Liver (tissue), 3 donors: ENCODE results near the gene IGF2R.

Experiments used
- CTCF ChIP-seq: fragments of 150-350 bp; IDR thresholded peaks from 2 replicates; pipeline ENCODE4 v1.5.1; 2017; ENCODE audit warnings: improper control_type of control experiment, low read depth, low read length; ENCODE audit not compliant: missing input control
- FOXA1 ChIP-seq: IDR thresholded peaks from 2 replicates; pipeline ENCODE4 v1.6.1; 2016; ENCODE audit warnings: antibody characterized with exemption
- GABPA ChIP-seq, 2 donors: IDR thresholded peaks in 1 of 2; conservative IDR thresholded peaks in 1 of 2; 2 replicates each; pipeline ENCODE4 v1.6.1; 2016; ENCODE audit warnings: antibody characterized with exemption in 2 of 2, mild to moderate bottlenecking in 1 of 2, moderate library complexity in 1 of 2
- HNF4A ChIP-seq, 2 donors: conservative IDR thresholded peaks; 2 replicates each; pipeline ENCODE4 v1.6.1; 2016; ENCODE audit warnings: antibody characterized with exemption in 2 of 2, mild to moderate bottlenecking in 2 of 2
- HNF4G ChIP-seq: IDR thresholded peaks from 2 replicates; pipeline ENCODE4 v1.6.1; 2016; ENCODE audit warnings: antibody characterized with exemption
- MAX ChIP-seq: IDR thresholded peaks from 2 replicates; pipeline ENCODE4 v1.6.1; 2016; ENCODE audit warnings: antibody characterized with exemption
- RAD21 ChIP-seq, 2 donors: IDR thresholded peaks; 2 replicates each; pipeline ENCODE4 v1.6.1; 2016; ENCODE audit warnings: antibody characterized with exemption in 2 of 2, mild to moderate bottlenecking in 2 of 2
- RXRA ChIP-seq, 2 donors: IDR thresholded peaks; 2 replicates each; pipeline ENCODE4 v1.6.1; 2017 to 2018; ENCODE audit warnings: antibody characterized with exemption in 2 of 2, mild to moderate bottlenecking in 1 of 2
- TAF1 ChIP-seq: conservative IDR thresholded peaks from 2 replicates; pipeline ENCODE4 v1.6.1; 2016; ENCODE audit warnings: antibody characterized with exemption, mild to moderate bottlenecking
- YY1 ChIP-seq: IDR thresholded peaks from 2 replicates; pipeline ENCODE4 v1.6.1; 2016; ENCODE audit warnings: antibody characterized with exemption, mild to moderate bottlenecking
- TF ChIP-seq, protein P1 (sequence below): IDR thresholded peaks from 2 replicates; pipeline ENCODE4 v1.6.1; 2016; ENCODE audit warnings: antibody characterized with exemption, mild to moderate bottlenecking
- donor health status: healthy.
- donor health status: healthy.

DNA sequence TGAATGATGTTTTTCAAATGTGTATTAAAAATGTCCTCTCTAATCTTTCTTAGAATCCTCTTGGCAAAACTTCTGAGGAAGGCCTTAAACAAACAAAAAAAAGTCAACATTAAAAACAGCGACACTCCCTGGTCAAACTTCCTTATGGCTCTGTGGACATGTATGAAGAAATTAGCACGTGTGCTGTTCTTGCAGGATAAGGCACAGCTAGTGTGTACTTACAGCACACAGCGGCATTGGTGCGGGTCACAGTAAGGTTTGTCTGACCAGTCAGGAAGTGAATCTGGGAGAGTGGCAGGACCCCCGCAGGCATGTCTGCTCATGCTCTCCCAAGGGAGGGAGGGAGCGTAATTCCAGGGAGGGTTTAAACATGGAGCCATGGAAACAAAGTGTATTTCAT is 191.6 kb downstream of the IGF2R start:
- TF ChIP-seq, protein P1, sequence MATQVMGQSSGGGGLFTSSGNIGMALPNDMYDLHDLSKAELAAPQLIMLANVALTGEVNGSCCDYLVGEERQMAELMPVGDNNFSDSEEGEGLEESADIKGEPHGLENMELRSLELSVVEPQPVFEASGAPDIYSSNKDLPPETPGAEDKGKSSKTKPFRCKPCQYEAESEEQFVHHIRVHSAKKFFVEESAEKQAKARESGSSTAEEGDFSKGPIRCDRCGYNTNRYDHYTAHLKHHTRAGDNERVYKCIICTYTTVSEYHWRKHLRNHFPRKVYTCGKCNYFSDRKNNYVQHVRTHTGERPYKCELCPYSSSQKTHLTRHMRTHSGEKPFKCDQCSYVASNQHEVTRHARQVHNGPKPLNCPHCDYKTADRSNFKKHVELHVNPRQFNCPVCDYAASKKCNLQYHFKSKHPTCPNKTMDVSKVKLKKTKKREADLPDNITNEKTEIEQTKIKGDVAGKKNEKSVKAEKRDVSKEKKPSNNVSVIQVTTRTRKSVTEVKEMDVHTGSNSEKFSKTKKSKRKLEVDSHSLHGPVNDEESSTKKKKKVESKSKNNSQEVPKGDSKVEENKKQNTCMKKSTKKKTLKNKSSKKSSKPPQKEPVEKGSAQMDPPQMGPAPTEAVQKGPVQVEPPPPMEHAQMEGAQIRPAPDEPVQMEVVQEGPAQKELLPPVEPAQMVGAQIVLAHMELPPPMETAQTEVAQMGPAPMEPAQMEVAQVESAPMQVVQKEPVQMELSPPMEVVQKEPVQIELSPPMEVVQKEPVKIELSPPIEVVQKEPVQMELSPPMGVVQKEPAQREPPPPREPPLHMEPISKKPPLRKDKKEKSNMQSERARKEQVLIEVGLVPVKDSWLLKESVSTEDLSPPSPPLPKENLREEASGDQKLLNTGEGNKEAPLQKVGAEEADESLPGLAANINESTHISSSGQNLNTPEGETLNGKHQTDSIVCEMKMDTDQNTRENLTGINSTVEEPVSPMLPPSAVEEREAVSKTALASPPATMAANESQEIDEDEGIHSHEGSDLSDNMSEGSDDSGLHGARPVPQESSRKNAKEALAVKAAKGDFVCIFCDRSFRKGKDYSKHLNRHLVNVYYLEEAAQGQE: no peak
- TF ChIP-seq CTCF (peak; percentile 31), MAX (no peak), TAF1 (no peak), RXRA (IDR thresholded peaks at IDR 0.05) (peak; percentile 27 to 50), HNF4G (no peak), FOXA1 (no peak), RAD21 (IDR thresholded peaks at IDR 0.05) (peak; percentile 41 to 56), HNF4A (conservative IDR thresholded peaks at IDR 0.05) (peak; percentile 33 to 46), GABPA (IDR thresholded peaks at IDR 0.05 in 1 of 2, conservative IDR thresholded peaks at IDR 0.05 in 1 of 2) (no peak), YY1 (peak; percentile 17)
